ENCODE measurements around the gene TUBD1.
A peak's percentile ranks its signal among the peaks of the same experiment; 100 is the strongest.
"Not testable (repeated sequence)": the region's sequence is repeated elsewhere in the genome, so short reads cannot be mapped to it uniquely, and the experiment has no call there.

TUBD1 gene, protein sequence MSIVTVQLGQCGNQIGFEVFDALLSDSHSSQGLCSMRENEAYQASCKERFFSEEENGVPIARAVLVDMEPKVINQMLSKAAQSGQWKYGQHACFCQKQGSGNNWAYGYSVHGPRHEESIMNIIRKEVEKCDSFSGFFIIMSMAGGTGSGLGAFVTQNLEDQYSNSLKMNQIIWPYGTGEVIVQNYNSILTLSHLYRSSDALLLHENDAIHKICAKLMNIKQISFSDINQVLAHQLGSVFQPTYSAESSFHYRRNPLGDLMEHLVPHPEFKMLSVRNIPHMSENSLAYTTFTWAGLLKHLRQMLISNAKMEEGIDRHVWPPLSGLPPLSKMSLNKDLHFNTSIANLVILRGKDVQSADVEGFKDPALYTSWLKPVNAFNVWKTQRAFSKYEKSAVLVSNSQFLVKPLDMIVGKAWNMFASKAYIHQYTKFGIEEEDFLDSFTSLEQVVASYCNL

DNA sequence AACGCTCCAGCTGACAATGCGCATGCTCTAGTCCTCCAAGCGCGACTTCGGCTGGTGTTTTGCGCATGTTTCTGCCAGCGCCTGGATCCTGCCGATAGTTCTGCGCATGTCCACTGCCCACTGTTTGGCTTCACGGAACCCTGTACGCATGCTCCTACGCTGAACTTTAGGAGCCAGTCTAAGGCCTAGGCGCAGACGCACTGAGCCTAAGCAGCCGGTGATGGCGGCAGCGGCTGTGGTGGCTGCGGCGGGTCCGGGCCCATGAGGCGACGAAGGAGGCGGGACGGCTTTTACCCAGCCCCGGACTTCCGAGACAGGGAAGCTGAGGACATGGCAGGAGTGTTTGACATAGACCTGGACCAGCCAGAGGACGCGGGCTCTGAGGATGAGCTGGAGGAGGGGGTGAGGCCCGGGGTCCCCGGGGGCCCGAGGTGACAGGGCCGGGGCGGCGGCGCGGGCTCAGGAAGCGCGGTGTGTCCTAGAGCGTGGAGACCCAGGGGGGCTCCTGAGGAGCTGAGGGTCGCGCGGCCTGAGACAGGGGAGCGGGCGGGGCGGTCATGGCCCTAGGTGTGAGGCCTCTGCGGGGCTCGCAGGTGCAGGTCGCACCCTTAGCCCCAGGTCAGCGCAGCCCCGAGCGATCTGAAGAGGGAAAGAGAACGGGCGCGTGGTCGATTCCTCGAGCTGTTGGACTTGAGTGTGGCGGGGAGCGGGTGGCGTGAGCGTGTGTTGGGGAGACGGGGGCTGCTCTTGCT, at the start of gene TUBD1, which contains the start of gene RPS6KB1:
TUBD1 (minus strand) TSS at position 20 of the 752 bp plus-strand sequence. CDS start 1,941 bp downstream, outside the sequence.
RPS6KB1 (plus strand) TSS at position 198 of the 752 bp plus-strand sequence; CDS start at position 262, 64 bp downstream.
- peak; percentile 95 for DNase-seq

DNA sequence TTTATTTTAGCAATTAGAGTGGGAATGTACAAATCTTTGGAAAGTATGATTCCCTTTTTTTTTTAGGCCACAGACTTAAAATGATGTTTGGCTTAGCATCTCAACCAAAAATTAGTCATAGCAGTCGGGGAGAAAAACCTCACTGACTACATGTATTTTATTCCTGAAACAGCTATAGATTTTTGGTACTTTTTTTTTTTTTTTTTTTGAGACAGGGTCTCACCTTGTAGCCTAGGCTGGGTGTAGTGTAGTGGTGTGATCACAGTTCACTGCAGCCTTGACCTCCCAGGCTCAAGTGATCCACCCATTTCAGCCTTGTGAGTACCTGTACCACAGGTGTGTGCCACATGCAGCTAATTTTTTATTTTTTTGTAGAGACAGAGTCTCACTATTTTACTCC, 48.4 kb upstream of the TUBD1 start:
- DNase-seq: no peak

DNA sequence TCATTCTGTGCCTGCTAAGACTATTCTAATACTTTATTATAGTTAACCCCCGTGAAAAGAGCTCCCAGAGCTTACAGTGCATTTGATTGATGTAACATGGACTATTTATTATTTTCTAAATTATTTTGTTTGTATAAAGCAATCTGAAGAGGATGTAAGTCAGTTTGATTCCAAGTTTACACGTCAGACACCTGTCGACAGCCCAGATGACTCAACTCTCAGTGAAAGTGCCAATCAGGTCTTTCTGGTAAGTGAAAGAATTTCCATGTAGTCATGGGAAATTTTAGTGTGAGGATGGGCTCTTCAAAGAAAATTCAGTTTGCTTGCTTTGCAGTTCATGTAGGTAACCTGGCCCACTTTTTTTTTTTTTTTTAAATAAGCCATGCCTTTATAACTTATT, 48.0 kb upstream of the TUBD1 start:
- DNase-seq: not testable (repeated sequence)

DNA sequence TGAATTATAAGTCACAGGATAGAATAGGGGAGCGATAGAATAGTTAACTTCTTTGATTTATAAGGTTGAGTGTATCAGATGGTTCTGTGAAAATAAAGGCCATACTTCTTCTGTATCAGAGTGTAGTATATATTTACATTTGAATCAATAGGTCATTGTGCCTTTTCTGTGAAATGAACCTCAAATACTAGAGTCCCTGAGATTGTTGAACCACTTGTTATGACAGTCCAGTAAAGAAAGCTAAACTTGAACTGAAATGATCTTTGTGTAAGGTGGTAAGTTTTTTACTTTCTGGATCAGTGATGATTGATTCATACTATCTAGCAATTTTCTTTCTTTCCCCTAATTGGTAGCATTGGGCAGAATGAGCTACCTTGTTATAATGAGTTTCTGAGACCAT, 40.6 kb upstream of the TUBD1 start:
- DNase-seq: not testable (repeated sequence)

DNA sequence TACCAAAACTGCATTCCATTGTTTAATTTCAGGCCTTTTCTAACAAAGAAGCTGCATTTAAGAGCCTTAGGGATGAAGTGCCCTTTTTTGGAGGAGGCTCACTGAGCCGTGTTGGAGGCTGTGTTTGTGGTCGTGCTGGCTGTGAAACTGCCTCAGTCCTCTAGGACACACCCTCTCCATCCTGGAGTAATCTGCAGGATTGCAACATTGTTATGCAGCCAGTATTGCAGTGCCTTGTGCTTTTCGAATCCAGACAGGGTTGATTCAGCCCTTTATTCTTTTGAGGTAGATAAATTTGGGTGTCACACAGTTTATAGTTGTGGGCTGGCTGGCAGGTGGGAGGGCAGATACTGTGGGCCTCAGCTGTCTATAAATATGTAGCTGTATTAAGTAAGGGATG, 38.0 kb upstream of the TUBD1 start:
- DNase-seq: not testable (repeated sequence)

DNA sequence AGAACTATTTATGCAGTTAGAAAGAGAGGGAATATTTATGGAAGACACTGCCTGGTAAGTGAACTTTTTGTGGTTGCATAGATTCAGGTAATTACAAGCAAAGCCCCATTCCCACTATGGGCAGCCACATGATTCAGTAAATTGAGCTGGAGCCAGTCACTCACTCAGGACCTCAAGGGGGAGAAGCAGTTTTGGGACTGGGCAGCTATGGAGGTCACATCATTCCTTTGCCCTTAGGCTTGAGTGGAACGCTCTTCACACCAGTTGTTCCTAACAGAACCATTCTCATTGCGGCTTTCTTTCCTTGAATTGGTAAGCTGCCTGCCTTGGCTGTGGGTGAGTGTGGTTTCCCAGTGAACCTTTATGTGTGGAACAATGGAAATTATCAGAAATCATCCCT, 37.4 kb upstream of the TUBD1 start:
- DNase-seq: not testable (repeated sequence)

DNA sequence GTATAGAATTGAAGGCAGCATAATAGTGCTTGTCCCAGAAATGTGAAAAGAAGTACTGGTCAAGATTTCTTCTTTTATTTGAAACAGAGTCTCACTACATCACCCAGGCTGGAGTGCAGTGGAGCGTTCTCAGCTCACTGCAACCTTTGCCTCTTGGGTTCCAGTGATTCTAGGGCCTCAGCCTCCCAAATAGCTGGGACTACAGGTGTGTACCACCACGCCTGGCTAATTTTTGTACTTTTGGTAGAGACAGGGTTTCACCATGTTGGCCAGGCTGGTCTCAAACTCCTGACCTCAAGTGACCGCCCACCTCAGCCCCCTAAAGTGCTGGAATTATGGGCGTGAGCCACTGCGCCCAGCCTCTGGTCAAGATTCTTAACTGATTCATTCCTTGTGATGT, 27.9 kb upstream of the TUBD1 start:
- not testable (repeated sequence) for DNase-seq

DNA sequence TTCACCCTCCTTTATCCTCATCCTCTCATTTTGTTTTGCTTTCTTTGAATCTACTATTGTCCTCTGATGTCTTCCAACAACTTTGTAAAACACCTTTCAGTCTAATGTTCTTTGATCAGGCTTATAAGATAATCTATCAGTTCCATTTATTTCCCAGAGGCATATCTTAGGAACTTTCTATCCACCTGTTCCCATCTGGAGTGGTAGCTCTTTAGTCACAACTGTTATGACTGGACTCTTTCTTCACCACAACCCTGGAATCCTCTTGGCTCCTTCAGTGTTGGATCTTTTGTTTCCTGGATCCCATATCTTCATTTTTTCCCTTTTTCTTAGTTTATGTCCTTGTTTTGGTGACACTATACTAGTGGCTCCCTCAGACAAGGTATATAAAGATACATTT, 23.7 kb upstream of the TUBD1 start:
- DNase-seq: no peak

DNA sequence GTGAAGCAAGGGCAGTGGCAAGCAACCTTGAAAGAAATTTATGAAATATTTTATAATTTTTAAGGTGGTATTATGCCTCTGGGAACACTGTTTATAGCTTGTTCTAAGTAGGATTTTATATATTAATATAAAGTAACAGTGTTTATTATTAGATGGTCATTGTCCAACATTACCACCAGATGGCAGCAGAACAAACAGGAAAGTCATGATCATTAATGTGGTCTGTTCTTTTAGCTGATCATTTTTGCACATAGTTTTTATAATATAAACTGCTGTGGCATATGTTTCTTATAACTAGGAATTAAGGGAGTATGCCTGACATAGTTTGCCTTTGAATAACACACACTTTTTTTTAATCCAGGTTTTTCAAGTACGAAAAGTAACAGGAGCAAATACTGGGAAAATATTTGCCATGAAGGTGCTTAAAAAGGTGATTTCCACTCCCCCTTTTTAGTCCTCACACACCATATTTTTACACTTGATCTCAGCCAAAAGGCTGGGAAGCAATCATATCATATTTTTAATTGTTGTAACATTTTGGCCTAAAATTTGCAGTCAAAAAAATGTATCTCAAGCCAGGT, 21.6 kb upstream of the TUBD1 start:
- peak; percentile 4 for DNase-seq

DNA sequence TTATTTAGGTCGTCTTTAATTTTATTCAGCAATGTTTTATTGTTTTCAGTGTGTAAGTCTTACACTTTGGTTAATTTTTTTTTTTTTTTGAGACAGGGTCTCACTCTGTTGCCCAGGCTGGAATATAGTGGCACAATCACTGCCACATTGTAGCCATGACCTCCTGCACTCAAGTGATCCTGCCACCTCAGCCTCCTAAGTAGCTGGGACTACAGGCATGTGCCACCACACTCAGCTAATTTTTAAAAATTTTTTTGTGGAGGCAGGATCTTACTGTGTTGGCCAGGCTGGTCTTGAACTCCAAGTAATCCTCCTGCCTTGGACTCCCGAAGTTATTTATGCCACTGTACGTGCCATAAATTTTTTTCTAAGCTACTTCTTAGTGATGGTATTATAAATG, 14.7 kb upstream of the TUBD1 start:
- DNase-seq: no peak

DNA sequence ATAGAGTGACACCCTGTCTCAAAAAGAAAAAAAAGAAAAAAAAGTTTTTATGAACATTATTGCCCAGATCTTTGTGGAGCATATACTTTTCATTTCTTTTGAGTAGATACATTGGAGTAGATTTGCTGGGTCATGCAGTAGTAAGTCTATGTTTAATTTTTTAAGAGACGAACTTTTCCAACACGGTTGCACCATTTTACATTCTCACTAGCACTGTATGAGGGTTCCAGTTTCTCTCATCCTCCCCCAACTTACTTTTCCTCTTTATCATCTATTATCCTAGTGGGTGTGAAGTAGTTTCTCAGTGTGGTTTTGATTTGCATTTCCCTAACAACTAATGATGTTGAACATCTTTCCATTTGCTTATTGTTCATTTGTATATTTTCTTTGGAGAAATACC, 10.7 kb upstream of the TUBD1 start:
- DNase-seq: no peak

DNA sequence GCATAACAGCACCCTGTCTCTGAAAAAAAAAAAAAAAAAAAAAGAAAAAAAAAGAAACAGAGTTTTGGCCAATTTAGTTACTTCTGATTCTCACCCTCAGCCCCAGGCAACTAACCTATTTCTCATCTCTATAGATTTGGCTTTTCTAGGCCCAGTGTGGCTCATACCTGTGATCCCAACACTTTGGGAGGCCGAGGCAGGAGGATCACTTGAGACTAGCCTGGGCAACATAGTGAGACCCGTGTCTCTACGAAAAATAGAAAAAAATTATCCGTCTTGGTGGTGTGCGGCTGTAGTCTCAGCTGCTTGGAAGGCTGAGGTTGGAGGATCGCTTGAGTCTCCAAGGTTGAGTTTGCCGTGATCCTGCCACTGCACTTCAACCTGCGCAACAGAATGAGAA, 8.9 kb upstream of the TUBD1 start:
- no peak for DNase-seq

DNA sequence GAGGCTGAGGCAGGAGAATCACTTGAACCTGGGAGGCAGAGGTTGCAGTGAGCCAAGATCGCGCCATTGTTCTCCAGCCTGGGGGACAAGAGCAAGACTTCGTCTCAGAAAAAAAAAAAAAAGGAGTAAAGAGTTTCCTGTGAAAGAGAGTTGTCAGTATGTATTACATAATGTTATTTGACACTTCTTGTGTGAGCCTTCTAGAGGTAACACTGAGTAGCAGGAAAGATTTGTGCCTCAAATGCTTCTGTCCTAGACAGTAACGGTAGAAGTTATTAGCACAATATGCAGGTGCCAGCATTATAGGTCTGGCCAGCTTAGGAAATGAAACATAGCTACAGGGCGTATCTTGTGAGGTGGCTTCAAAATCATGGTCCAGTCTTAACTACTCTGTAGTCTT, 6.4 kb upstream of the TUBD1 start:
- DNase-seq: no peak

DNA sequence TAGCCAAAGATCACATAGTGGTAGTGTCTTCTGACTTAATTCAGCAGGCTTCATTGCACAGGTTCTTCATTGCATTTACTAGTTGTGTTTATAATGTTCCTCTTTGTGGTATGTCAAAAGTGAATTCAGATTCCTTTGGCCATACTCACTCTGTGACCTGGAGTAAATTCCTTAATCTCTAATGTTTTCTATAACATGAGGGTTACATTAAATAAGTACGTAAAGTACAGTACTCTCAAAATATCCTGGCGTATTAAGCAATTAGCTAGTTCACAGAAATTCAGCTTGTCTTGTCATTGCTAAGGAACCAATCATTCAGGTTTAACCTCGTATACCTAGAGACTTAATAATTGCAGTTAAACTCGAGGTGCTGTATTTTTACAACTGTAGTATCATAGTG, 4.3 kb upstream of the TUBD1 start:
- no peak for DNase-seq

DNA sequence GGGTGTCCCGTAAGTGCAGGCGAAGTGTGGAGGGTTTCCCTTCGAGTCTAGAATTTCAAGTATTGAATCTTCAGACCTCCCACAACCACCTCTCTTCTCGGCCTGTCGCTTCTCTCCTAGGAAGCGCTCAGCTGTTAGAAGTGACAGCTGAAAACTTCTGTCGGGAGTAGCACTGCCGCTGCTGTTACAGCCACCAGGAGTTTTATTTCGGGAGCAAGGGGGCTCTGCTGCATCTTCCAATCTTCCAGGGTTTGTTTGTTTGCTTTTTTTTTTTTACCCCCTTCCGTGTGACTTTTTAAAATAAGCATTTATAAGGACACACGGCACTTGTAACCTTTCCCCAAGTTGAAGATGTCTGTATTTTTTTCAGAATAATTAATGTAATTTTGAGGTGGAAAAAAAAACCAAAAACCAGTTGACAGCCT, 945 bp upstream of the TUBD1 start:
- peak; percentile 33 for DNase-seq

DNA sequence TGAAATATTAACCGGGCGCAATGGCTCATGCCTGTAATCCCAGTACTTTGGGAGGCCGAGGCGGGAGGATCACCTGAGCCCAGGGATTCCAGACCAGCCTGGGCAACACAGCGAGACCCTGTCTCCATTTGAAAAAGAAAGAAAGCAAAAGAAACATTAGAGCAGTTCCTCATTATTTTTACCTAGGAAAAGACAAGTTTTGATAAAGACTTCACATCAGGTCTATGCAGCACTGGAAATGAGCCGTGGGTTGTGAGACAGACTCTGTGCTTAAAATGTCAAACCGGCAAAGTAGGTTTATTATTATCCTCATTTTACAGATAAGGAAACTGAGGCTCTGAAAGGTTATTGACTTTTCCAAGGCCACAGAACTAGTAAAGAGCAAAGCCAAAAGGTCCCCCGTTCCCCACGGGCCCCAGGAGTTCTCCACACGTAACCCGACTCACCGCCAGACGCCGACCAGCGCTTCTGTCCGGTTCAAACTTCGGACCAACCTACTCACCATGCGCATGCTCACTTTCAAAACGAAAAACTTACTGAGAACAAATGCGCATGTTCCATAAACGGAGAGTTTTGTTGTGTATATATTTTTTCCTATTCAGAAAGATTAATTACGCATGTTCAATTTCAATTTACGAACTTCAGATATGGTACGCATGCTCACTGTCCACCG, 356 bp downstream of the TUBD1 start:
- DNase-seq: no peak

DNA sequence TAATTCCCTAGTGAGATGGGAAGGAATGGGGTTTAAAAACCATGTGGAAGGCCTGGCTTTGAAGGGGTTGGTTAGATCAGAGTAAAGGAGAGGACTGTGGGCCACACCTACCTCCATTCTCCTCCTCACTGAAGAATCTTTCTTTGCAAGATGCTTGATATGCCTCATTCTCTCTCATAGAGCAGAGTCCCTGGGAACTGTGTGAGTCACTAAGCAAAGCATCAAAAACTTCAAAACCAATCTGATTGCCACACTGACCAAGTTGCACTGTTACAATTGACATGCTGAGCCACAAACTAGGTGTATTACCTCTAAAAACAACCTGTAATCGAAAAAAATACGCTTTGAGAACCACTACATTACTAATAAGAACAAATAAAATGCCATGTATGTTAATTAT, 2.0 kb downstream of the TUBD1 start:
- no peak for DNase-seq

DNA sequence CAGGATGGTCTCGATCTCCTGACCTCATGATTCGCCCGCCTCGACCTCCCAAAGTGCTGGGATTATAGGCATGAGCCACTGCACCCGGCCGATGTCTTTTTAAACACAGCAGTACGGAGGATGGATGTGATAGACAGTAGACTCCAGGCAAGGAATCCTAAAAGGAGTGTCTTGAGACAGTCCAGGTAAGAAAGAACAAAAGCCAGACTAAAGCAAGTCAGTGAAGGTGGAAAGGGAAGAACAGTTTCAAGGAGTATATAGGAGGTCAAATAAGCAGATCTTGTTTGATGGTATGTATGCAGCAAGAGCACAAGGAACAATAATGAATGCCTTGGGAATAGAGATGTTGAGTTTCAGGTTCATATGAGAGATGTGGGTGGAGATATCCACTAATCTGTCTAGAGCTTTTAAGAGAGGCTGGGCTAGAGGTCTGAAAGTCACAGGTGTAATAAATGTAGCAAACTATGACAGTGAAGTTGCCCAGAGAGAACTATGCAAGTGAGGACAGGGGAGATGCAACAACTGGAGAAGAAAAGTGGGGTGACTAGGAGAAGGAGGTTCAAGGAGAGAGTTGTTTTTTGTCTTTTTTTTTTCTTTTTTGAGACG, 4.5 kb downstream of the TUBD1 start:
- DNase-seq: no peak

DNA sequence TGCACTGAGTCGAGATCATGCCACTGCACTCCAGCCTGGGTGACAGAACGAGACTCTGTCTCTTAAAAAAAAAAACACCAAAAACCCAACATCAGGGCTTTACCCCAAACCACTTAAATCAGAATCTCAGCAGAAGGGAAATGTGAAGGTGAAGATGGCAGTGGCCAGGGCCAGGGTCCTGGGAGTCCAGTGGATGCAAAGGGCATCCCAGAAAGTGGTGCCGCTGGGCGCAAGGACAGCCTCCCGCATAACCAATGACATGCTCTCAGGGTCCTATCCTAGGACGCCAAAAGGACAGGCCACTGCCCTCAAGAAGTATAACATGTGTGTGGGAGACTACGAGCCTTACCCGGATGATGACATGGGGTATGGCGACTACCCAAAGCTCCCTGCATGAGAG, 7.9 kb downstream of the TUBD1 start:
- no peak for DNase-seq

DNA sequence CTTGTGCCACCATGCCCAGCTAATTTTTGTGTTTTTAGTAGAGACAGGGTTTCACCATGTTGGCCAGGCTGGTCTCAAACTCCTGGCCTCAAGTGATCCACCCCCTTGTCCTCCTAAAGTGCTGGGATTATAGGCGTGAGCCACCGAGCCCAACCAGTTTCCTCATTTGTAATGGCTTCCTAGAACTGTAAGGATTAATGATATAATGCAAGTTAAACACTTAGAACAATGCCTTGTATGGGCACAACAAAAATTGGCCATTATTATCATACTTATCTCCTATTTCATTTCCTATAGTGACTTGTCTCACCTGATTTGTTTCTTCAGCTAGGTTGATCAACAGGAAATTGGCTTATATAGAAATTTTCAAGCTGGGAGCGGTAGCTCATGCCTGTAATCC, 14.1 kb downstream of the TUBD1 start:
- DNase-seq: no peak

DNA sequence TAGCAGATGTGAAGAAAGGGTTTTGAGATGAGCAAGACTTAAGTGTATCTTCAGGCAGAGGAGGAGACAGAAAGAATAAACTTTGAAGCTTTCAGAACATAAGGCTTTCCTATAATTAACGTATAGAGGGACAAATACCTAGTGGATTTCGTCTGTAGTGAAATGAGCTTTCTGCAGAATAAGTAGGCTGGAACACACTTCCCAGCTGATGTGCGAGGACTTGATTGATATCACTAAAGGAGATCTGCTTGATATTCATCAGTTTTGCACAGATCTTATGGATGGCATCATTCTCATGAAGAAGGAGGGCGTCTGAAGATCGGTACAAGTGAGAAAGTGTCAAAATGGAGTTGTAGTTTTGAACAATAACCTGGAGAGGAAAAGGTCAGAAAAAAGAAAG, 14.8 kb downstream of the TUBD1 start:
- no peak for DNase-seq

DNA sequence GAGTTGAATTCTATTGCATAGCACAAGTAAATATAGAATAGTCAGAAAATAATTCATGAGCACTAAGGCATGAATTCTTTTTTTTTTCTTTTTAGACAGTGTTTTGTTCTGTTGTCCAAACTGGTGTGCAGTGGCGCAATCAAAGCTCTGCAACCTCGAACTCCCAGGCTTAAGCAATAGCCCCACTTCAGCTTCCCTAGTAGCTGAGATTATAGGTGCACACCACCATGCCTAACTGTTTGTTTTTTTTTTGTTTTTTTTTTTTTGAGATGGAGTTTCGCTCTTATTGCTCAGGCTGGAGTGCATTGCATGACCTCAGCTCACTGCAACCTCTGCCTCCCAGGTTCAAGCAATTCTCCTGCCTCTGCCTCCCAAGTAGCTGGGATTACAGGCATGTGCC, 16.6 kb downstream of the TUBD1 start:
- no peak for DNase-seq

DNA sequence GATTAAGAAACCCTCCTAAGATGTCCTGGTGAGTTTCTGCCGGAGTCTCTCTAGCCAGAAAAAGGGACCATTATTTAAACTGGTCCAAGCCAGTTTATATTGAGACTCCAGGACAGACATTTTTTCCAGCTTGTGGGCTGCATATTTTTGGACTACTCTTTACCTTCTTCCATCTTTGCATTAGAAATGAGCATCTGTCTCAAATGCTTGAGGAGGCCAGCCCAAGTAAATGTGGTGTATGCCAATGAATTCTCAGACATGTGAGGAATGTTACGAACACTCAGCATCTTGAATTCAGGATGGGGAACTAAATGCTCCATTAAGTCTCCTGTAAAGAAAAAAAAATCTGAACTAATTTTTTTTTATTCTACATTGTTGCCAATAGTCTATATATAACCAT, 18.4 kb downstream of the TUBD1 start:
- DNase-seq: no peak

All from NCI-H2171 (cell line).